DMS153 (cell line): ENCODE results near the gene CIAO3.
A peak's percentile ranks its signal among the peaks of the same experiment; 100 is the strongest.

Source experiments
- DNase-seq: peaks from one replicate; lab custom pipeline; 2025; lab: John Stamatoyannopoulos, UW

Gene CIAO3

DNA sequence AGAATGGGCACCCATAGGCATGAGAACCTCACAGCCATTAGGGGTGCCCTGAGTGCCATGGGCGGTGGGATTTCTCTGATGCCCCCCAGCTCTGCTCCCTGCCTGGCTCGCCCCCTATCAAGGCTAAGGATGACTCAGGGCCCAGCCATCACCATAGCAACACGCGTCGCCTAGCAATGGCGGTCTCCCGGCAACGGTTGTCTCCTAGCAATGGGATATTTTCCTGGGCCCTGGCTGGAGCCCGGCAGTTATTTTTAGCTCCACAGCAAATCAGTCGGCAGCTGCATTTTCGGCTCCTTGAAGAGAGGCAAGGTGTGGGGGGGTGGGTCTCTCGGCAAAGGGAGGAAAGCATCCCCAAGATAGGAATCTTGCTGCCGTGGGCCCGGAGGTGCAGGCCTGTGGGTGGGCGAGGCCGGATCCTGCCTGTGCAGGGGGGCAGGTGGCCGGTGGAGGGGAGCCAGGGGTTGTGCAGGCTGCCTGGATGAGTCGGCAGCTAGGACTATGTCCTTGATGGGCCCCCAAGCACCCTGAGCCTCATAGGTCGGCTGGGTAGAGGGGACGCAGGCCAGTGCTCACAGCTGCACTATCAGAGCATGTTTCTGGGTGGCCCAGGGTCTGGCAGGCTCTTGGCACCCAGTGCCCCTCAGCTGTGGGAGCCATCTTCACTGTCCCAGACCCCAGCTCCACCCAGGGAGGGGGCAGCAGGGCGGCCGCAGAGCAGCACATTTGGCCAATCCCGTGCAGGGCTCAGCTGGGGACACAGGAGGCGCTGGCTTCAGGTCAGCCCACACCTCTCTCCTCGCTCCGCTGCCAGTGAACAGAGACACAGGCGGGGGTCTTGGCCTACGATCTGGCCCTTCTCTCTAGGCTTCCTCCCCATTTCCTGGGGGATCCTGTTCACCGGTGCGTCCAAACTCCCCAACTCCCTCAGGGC is 31.0 kb downstream of the CIAO3 start:
- peak; percentile 92 for DNase-seq

GRCh38 chr16:708959-709358 is 31.8 kb downstream of the CIAO3 start:
- no peak for DNase-seq

GRCh38 chr16:708019-708418 is 32.8 kb downstream of the CIAO3 start:
- no peak for DNase-seq

DNA sequence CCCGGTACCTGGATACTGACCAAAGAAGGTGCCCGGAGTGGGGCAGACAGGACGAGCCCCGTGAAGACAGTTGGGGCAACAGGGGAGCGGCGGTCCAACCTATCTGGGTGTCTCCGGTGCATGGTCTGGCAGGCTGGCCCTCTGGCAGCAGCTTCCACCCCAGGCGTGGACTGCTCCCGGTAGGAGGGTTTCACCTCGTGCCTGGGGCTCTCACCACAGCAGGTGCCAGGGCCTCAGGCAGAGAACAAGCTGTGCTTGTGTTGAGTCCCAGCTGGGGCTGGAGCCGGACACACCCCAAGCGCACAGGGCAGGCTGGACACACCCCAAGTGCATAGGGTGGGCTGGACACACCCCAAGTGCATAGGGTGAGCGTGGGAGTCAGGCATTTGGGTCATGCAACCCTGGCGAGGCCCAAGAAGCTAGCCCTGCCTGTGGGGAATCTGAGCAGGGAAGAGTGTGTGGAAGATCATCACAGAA is 33.7 kb downstream of the CIAO3 start:
- peak; percentile 27 for DNase-seq

- no peak for DNase-seq
These were observed 34.4 kb downstream of the CIAO3 start for GRCh38 chr16:706189-707061.

DNA sequence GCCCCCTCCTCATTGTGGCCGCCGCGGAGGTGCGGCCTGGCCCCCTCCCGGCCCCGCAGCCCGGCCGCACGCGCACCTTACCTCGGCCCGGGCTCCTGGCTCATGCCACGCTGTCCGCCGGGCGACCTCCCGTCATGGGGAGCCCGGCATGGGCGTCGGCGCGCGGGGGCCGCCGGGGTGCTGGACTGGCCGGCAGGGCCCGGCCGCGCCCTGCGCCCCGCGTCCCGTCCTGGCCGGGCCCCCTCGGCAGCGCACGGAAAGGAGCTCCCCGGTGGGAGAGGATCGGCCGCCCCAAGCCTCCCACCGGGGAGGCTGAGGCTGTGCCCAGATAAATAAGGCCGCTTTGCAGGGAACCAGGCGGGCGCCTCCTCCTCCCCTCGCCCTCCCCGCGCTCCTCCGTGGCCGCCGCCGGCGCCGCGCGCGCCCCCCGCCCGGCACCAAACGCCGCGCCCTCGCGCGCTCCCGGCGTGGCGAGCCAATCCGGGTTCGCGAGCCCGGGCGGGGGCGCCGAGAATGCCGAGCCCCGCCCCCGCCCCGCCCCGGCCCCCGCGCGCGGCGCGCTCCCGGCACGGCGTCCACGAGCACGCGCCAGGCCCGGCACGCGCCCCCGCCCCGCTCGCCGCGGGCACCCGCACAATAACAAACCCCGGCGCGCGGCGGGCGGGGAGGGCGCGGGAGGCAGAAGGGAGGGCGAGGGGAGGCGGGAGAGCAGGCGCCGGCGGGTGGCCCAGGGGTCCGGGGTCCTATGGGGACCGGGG is 35.2 kb downstream of the CIAO3 start, which contains the start of gene FBXL16:
Gene FBXL16 (minus strand): TSS at position 371 of the 758 bp plus-strand sequence. CDS start 8,396 bp downstream, outside the sequence.
- peak; percentile 27 for DNase-seq

GRCh38 chr16:704552-705380 is 36.0 kb downstream of the CIAO3 start:
- no peak for DNase-seq

DNA sequence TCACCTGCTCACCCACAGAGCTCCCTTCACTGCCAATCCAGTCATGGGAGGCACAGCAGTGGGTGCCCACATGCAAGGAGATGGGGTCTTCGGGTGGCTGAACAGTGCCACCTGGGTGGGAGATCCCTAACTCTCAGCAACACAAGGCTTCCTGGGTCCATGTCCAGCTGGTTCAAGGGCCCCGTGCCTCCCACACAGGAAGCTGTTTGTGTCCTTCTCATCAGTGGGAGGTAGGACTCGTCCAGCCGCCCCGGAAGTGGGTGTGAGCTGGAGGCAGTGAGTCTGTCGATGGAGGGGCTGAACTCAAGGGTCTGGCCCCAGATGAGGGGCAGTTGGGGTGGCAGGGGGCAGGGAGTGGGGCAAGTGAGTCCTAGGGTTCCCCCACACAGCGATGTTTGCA is 36.8 kb downstream of the CIAO3 start:
- no peak for DNase-seq

DNA sequence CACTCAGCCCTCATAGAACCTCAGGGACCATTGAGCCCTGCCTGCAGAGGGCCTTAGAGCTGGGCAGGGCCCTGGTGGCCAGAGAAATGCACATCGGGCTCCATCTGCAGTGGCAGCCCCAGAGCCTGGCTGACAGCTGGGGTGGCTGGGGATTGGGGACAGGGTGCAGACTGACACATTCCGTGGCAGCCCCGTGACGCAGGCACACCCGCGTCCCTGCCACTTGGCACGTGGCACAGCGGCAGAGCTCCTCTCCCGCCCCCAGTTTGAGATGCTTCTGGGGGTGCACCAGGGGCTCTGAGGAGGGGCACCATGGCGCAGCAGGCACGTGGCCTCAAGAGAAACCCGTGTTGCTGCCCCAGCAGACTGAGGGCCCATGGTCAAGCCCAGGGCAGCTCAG is 37.4 kb downstream of the CIAO3 start:
- DNase-seq = no peak

DNA sequence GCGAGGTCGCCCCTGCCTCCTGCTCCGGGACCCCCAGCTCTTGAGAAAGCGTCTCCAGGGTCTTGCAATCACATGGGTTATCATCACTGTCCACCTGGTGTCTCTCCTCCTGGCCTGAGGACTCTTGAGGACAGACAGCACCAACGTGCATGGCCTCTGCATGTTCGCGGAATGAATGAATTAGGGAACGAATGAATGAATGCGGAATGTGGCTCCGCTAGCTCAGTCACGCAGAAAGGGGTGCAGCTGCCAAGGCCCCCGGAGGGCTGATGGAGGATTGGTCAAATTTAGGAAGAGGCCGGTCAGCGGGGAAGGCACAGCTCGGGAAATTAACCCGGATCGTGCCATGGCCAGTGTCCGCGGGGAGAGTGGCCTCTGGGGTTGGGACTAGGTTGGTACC is 38.5 kb downstream of the CIAO3 start:
- DNase-seq = no peak

- DNase-seq = no peak
These were observed 39.9 kb downstream of the CIAO3 start for GRCh38 chr16:700684-701584.

DNA sequence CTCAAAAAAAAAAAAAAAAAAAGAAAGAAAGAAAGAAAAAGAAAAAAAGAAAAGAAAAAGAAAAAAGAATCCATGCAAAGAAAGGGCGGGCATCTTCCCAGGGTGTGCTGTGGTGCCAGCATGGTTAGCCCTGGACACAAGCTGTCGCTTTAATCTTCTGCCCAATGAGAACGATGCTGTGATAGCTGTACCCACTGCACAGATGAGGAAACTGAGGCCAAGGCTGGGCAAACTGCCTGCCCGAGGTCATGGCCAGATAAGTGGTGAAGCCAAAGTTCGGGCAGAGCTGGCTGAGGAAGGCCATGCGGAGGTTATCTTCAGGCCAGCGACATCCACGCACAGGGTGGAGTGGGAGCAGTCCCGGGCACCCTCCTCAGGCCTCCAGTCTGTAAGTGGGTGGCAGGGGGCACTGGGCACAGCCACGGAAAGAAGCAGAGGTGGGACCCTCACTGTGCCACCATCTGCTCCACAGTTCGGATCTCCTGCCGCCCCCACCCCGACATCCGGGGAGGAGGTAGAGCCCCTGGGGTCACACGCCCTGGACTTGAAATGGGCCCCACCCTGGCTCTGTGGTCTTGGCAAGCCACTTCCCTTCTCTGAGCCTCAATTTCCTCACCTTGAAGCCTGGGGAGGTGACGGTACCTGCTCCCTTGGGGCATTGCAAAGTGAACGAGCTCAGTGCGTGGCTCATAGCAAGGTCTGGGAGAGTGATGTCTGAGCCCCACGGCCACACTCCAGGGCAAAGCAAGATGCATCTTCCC is 41.7 kb downstream of the CIAO3 start:
- no peak for DNase-seq

GRCh38 chr16:695355-696089 is 45.3 kb downstream of the CIAO3 start:
- DNase-seq = peak; percentile 95

GRCh38 chr16:694863-695354 is 45.9 kb downstream of the CIAO3 start:
- no peak for DNase-seq

GRCh38 chr16:694187-694862 is 46.5 kb downstream of the CIAO3 start:
- DNase-seq = no peak

DNA sequence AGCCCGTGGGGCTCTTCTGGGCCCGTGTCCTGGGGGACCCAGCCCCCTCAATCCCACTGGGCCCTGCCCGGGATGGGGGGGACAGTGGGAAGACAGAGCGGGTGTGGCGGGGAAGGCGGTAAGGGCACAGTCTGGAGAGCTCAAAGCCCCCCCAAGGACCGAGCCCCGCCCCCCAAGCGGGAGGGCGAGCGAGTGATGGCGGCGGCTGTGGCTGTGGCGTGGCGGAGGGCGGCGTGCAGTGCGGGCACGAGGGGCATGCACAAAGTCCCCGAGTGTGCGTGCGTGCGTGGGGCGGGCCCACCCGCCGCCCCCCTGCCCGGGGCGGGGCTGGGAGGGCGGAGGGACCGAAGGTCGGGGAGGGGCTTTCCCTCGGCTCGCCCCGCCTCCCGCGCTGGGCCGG is 47.0 kb downstream of the CIAO3 start:
- no peak for DNase-seq

DNA sequence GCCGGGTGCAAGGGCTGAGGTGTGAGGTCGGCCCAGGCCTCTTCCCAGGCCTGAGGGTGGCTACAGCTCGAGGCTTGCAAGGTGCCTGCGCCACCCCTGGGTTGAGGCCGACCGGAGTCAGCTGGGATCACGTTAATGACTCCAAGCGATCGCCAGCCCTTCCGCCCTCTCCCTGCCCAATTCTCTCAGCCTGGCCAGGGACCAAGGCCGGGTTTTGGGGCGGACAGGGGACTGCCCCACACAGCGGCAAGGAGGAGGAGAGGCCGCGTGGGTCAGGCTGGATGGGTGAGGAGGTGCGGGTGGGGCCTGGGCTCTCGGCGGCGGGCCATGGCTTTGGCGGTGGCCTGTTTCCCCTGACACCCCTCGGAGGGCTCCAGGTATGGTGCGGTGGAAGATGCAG is 47.4 kb downstream of the CIAO3 start:
- no peak for DNase-seq
